Transverse colon (tissue), 4 donors: Measurements from ENCODE around the gene IDUA.

Source experiments
- CTCF ChIP-seq, 5 experiments: fragments of 200-600 bp in 3 of 5; fragments of 450-650 bp in 2 of 5; sonication (generic) in 3 of 5; IDR thresholded peaks; 1 replicate in 2 of 5; 2 replicates in 3 of 5; pipeline ENCODE4 v1.5.1; 2016 to 2017; ENCODE audit warnings: antibody characterized with exemption in 5 of 5, inconsistent platforms in 3 of 5, mild to moderate bottlenecking in 2 of 5, moderate library complexity in 1 of 5
- POLR2A ChIP-seq: fragments of 450-650 bp; IDR thresholded peaks from one replicate; pipeline ENCODE4 v1.6.1; 2016; ENCODE audit warnings: antibody characterized with exemption, mild to moderate bottlenecking, moderate library complexity
- POLR2AphosphoS5 ChIP-seq, 3 donors: sonication (generic); formaldehyde crosslinking; IDR thresholded peaks; one replicate each; pipeline ENCODE4 v1.6.1; 2016; ENCODE audit warnings: antibody characterized with exemption in 3 of 3

- no peak for TF ChIP-seq CTCF (IDR thresholded peaks at IDR 0.05)
- TF ChIP-seq POLR2AphosphoS5 (IDR thresholded peaks at IDR 0.05), result no peak
- no peak for TF ChIP-seq POLR2A
These were observed 13.9 kb downstream of the IDUA start for GRCh38 chr4:1000686-1001260.
